Measurements from ENCODE around the gene RAD21L1.

Gene RAD21L1

DNA sequence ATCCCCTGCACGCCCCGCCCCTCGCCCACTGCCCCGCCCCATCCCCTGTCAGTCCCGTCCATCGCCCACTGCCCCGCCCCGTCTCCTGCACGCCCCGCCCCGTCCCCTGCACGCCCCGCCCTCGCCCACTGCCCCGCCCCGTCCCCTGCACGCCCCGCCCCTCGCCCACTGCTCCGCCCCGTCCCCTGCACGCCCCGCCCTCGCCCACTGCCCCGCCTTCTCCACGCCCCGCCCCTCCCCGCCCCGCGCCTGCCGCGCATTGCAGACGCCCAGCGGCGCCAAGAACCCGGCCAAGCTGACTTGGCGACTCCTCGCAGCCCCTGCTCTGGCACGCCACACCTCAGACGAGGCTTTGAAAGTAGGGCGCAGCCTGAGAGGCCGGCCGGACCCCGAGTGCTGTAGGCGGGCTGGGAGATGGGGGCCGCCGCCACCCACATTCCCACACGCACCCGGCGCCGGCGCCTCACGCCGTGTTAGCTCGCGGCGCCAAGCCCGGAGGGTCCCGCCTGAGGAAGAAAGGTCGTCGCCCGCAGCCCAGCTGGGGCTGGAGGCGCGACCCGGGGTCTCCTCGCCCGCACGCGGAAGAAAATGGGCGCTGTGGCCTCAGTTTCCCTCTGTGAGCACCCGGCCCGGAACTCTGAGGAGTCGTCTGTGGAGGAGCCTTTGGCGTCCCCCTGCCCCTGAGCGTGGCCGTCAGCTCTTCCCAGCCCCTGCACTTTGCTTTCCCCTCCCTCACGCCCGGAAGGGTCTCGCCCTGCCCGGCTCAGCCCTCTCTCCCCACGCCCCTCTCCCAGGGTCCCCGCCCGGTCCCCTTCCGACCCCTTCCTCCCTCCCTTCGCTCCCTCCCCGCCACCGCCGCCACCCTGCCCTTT, at the start of gene RAD21L1:
TSS of gene RAD21L1 (plus strand) at position 262 of the 872 bp plus-strand sequence. CDS start 2,410 bp downstream, outside the sequence.
- DNase-seq (ENCODE audit: low read depth): peak; percentile 77

DNA sequence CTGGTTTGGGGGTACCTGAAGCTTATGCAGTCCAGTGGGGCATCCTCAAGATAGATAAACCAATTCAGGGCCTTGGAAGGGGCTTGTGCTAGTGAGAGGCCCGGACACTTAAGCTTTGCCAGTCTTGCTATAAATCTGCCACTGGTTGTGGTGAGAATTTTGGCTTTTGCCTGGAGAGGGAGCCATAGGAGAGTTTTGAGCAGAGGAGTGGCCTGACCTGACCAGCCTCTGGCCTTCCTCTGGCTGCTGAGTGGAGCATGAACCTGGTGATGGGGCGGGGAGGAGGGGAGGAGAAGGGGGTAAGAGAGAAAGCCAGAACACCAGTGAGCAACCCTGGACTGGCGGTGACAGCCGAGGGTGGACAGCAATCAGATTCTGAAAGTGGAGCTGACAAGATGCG, 48.2 kb upstream of the RAD21L1 start:
- DNase-seq (ENCODE audit: low read depth): peak; percentile 20

DNA sequence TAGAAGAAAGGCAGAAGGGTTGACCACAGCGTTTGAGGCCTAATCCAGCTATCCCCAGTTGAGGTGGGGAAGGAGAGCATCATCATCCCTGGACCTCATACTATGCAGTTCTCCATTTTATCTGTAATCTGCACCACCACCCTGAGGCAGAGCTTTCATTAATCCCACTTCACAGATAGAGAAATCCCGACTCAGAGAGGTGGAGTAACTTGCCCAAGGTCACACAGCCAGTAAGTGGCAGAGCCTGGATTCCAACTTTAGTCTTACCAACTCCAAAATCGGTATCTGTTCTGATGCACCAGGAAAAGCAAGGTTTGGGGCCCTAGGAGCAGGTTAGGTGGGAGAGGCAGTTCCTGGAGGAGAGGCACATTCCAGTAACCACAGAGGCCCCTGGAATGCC, 47.7 kb upstream of the RAD21L1 start:
- no peak for DNase-seq (ENCODE audit: low read depth)

- DNase-seq (ENCODE audit: low read depth): no peak
These were observed 47.2 kb upstream of the RAD21L1 start for GRCh38 chr20:1178623-1179022.

DNA sequence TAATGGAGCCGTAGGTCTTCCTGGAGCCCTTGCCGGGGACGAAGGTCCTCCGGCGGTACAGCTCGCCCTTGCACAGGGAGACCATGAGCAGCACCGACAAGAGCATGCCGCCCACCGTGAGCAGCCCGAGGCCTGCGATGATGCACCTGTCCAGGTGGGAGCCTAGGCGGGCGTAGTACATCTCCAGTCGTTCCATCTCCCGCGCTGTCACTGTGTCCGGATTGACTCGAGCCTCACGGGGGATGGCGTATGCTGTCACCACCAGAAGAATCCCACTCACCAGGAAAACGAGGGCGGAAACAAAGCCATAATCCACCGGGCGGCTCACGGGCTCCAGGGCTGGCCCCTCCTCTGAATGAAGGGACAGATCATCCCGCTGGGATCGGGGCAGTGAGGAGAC, 44.9 kb upstream of the RAD21L1 start:
- no peak for DNase-seq (ENCODE audit: low read depth)

- DNase-seq (ENCODE audit: low read depth): no peak
These were observed 43.7 kb upstream of the RAD21L1 start for GRCh38 chr20:1182106-1182505.

- no peak for DNase-seq (ENCODE audit: low read depth)
These were observed 42.7 kb upstream of the RAD21L1 start for GRCh38 chr20:1183153-1183552.

DNA sequence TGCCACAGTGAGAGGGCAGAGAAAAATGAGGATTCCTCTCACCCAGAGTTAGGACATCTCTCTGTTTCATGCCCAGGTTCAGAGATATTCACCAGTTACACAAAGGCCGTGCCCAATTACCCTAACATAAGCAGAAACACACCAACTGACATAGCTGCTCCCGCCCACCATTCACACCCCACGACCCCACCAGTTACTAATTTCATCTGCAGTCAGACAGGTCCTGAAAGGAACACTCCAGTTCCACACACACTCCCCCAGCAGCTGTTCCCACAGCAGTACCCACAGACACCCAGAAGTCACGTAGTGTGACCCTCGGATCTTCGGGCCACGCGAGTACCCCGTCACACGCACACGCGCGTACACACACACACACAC, 41.6 kb upstream of the RAD21L1 start:
- no peak for DNase-seq (ENCODE audit: low read depth)

GRCh38 chr20:1184638-1185315, 41.1 kb upstream of the RAD21L1 start, which contains the start of gene TMEM74B:
TSS of gene TMEM74B (minus strand) at chr20:1184981. CDS start at chr20:1183801, 1,180 bp downstream.
- no peak for DNase-seq (ENCODE audit: low read depth)

DNA sequence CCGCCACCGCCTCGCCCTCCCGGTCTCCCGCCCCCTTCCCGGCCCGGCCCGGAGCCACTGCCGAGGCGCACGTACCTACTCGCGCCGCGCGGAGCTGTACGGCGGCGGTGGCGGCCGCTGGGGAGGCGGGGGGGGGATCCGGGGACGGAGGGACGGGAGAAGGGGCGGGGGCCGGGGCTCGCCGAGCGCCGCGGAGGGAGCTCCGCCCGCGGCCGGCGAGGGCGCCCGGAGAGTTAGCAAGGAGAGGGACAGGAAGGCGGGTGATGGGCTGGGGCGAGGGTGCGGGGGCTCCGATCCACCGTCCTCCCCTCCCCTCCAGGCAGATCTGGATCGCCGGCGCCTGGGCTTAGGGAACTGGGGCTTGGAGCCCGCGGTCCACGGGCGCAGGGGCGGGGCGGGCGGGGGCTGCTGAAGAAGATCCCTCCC, 40.5 kb upstream of the RAD21L1 start:
- no peak for DNase-seq (ENCODE audit: low read depth)

GRCh38 chr20:1185790-1186334, 40.0 kb upstream of the RAD21L1 start:
- DNase-seq (ENCODE audit: low read depth): peak; percentile 43

DNA sequence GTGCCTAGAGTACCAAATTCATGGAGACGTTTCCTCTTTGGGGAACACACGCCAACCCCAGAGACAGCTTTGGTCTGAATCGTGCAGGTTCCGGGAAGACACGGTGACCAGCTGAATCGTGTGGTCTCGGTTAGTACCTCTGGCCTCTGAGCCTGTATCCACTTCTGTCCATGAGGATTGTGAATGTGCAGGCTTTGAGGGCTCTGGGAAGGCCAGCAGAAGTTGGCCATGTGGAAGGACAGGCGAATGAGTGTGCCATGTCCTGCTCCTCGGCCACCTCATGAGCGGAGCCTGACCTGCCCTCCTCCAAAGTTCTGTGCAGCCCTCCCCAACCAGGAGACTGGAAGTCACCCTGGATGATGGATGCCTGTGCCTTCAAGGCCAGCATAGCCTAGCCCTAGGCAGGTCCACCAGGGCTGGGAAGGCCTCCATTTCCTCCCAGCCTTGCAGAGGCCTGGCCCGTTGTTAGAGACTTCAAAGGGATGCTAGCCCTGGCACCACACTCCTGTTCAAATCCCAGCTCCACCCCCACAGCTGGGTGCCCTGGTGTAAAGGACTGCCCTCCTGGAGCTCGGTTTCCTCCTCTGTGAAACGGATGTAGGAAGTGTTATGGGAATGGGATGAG, 39.4 kb upstream of the RAD21L1 start:
- no peak for DNase-seq (ENCODE audit: low read depth)

GRCh38 chr20:1187605-1188171, 38.2 kb upstream of the RAD21L1 start:
- DNase-seq (ENCODE audit: low read depth): no peak

DNA sequence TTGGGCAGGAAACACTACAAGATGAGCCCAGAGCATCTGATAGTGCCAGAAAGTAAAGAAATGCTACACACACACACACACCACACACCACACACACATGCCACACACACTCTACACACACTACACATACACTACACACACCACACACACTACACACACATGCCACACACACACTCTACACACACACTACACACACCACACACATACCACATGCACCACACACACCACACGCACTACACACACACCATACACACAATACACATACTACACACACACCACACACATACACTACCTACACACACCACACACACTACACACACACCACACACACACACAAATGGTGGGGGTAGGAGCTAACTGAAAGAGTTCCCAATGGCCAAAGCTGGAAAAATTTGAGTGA, 37.5 kb upstream of the RAD21L1 start:
- no peak for DNase-seq (ENCODE audit: low read depth)

GRCh38 chr20:1189827-1190226, 36.0 kb upstream of the RAD21L1 start:
- DNase-seq (ENCODE audit: low read depth): no peak

GRCh38 chr20:1190847-1191246, 35.0 kb upstream of the RAD21L1 start:
- DNase-seq (ENCODE audit: low read depth): no peak

- no peak for DNase-seq (ENCODE audit: low read depth)
These were observed 34.5 kb upstream of the RAD21L1 start for GRCh38 chr20:1191299-1191698.

DNA sequence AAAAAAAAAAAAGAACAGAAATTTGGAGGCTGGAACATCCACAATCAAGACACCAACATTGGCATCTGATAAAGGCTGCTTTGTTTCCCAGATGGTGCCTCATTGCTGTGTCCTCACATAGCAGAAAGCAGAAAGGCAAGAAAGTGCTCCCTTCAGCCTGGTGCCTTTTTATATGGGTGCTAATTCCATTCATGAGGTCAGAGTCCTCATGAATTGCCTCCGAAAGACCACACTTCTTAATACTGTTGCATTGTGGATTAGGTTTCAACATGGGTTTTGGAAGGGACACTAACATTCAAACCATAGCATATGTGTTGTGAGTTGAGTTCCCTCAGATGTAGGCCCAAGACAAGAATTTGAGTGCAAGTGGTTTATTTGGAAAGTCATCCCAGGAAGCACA, 30.6 kb upstream of the RAD21L1 start:
- DNase-seq (ENCODE audit: low read depth): no peak

DNA sequence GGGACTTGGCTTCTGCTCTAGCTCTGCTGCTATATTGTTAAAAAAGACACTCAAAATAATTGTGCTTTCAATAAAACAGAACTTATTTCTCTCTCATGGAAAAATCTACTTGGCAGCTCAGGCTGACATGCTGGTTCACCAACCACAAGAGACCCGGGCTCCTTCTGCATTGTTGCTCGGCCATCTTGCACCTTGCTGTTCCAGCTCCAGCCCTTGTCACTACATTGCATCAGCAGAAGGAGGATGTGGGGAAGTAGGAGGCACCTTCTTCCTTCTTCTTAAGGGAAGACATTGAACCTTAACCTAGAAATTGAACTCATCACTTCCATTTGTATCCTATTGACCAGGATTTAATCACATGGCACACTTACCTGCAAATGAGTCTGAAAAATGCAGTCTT, 29.2 kb upstream of the RAD21L1 start:
- DNase-seq (ENCODE audit: low read depth): no peak

GRCh38 chr20:1197801-1198200, 28.0 kb upstream of the RAD21L1 start:
- DNase-seq (ENCODE audit: low read depth): no peak

DNA sequence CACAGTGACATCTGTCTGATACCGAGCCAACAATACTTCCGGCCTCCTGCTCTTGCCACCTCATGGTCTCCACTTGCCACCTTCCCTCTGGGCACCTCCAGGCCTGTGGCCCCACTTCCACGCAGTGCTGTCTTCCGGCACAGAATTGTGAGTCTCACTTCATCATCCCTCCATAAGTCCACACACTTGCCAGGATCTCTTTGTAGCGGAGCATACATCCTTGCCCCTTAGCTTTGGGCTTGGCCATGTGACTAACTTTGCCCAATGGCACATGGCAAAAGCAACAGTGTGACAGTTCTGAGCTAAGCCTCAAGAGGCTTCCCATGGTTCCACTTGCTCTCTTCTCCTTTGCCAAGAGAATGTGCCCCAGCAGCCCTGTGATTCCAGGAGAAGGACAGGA, 27.1 kb upstream of the RAD21L1 start:
- no peak for DNase-seq (ENCODE audit: low read depth)

DNA sequence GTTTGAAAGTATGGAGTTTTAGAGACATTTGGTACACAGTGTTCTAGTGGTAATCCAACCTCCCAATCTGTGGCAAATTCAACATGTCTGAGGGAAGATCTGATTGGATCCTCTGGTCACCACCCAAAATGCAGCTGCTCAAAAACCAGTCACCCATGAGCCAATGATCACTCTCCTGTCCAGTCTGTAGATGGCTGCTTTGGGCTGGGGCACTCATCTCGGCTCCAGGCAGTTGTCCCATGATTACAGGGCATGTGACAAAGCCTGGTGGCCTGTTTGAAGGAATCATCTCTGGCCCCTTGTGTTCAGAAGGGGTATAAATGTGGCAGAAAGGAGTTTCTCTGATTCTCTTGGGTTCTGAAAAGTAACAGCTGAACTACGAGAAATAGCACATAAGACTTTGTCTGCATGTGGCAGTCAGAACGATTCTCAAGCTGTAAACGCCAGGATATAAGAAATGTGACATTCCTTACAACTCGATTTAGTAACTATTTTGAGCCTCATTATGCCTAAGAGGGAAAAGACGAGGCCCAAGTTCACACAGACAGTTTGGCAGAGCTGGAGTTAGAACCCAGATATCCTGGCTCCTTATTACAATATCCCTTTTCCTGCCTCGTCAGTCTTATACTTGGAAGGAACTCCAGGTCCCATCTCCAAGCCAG, 26.5 kb upstream of the RAD21L1 start:
- DNase-seq (ENCODE audit: low read depth): no peak

Data from EH (cell line).